MM.1S (cell line): ENCODE results near the gene DGUOK.

ENCODE experiments used
- EZH2 ChIP-seq: fragments of 300-600 bp; sonication (generic); optimal IDR thresholded peaks from 2 replicates; pipeline ENCODE3; 2017; ENCODE audit warnings: low read depth, mild to moderate bottlenecking, antibody characterized with exemption, low read length, mixed read lengths
- EZH2phosphoT487 ChIP-seq: fragments of 300-600 bp; sonication (generic); IDR thresholded peaks from 2 replicates; pipeline ENCODE4 v1.6.1; 2018; ENCODE audit warnings: antibody characterized with exemption, low read length
- TF ChIP-seq, protein P1 (sequence below): fragments of 300-600 bp; sonication (generic); IDR thresholded peaks from 2 replicates; pipeline ENCODE4 v1.5.1; 2016; ENCODE audit warnings: antibody characterized with exemption, low read length, mixed read lengths

DNA sequence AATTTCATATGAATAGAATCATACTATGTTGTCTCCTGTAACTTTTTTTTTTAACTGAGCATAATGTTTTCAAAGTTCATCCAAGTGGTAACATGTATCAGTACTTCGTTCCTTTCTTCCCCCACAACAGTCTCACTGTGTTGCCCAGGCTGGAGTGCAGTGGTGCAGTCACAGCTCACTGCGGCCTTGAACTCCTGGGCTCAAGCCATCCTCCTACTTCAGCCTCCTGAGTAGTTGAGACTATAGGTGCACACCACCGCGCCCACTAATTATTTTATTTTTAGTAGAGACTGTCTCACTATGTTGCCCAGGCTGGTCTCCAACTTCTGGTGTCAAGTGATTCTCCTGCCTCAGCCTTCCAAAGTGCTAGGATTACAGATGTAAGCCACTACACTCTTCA, 34.6 kb downstream of the DGUOK start:
- TF ChIP-seq, protein P1, sequence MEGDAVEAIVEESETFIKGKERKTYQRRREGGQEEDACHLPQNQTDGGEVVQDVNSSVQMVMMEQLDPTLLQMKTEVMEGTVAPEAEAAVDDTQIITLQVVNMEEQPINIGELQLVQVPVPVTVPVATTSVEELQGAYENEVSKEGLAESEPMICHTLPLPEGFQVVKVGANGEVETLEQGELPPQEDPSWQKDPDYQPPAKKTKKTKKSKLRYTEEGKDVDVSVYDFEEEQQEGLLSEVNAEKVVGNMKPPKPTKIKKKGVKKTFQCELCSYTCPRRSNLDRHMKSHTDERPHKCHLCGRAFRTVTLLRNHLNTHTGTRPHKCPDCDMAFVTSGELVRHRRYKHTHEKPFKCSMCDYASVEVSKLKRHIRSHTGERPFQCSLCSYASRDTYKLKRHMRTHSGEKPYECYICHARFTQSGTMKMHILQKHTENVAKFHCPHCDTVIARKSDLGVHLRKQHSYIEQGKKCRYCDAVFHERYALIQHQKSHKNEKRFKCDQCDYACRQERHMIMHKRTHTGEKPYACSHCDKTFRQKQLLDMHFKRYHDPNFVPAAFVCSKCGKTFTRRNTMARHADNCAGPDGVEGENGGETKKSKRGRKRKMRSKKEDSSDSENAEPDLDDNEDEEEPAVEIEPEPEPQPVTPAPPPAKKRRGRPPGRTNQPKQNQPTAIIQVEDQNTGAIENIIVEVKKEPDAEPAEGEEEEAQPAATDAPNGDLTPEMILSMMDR: no peak
- TF ChIP-seq EZH2 (no peak), EZH2phosphoT487 (no peak)
